HG03521 (cell line): Measurements from ENCODE around the gene TMEM252.
A peak's percentile ranks its signal among the peaks of the same experiment; 100 is the strongest.

ENCODE experiments used
- ATAC-seq: cut with Tn5 transposase; IDR thresholded peaks from one replicate; pipeline ENCODE4 v1.9.1; 2021; ENCODE audit warnings: mild to moderate bottlenecking, moderate library complexity; ENCODE audit not compliant: unreplicated experiment

TMEM252 gene

DNA sequence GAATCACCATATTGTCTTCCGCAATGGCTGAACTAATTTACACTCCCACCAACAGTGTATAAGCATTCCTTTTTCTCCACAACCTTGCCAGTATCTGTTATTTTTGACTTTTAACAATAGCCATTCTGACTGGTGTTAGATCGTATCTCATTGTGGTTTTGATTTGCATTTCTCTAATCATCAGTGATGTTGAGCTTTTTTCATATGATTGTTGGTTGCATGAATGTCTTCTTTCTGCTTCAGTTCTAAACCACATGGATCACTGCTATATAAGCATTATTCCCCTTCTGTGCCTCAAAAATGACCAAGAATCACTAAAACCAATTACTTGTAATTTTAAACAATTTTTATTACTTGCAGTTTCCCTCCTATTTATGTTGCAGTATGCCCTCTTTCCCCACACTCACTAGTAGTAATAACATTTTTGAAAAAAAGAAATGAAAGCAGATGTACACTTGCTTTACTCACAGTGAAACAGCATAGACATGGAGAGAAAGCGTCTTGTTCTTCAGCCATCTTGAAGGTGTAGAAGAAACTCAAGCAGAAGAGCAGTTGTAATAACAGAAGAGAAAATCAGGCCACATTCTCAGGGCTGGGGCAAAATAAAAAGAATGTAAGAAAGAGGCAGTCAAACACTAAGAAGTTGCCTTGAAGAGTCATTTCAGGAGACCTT lies 4.5 kb upstream of the TMEM252 start:
- peak; percentile 29 for ATAC-seq

DNA sequence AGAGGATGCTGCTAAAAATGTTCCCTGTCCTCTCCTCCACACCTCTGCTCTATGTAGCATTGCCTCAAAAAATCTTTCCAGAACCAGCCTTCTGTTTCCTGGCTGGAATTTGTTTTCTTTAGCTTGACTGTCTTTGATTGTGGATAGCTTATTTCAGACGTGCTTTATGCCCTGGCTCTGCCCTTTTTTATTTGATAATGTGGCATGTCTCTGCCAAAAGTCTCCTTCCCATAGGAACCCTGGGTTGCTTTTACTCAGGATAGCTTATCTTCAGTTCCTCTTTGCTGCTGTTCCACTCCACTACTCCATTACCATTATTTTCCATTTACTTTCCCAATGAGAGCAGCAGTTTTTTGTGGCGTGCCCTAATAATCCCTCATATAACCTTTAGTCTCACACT lies 885 bp upstream of the TMEM252 start:
- no peak for ATAC-seq

DNA sequence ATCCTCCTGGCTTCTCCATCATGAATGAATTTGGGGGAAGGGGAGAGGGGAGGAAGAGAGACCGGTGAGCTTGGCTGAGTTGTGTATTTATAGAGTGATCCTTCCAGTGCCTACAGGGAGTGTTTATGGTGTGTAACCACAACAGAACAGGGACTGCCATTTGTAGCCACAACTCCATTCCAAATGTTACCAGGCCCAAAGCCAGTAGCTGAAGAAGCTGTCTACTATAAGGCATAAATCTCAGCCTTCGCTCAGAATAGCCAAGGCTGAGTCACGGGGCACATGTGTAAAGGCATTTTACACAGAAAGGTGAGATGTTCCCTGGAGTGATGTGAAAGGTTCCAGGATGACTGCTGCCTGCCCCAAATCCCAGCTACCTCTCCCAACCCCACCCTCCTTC lies 2.5 kb downstream of the TMEM252 start:
- ATAC-seq = no peak

DNA sequence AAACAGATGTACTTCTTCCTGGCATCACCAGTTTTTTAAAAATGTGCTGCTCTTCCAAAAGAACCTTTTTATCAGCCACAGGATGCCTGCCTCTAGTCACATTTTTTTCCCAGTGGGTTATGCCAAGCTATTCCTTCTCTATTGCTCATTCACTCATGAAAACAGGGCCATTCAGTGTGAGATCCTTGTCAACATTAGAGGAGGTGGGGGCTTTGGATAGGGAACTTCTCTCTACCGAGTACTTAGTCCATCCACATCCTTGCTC lies 3.1 kb downstream of the TMEM252 start:
- no peak for ATAC-seq

DNA sequence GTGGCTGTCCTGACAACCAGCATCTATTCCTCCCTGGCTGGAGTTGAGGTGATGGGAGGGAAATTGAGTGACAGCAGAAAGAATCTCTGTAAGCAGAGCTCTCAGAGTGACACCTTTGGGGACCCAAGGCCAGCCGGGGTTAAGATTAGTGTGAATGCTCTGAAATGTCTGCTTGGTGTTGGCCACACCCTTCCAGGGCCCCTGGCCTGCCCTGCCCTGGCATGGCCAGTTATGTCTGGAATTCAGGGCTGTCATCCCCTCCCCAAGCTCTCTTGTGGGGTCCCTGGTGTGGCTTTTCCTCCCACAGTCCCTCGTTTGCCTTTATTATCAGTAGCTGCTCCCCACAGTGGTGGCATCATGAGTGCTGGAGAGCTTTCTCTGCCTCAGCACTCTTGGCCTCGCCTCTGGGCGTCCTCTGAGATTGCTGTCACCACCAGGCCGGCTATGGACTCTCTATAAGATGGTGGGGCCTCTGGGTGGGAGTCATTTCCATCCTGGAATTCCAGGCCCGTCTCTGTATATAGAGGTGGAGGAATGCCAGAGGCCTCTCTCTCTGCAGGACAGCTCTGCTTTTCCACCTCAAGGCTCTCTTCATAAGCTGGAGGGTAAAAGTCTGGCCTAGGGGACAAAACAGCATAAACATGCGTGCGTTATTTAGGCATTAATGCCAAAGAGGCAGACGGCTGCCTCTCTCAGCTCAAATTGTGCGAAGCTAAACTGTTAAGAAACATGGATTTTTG lies 3.6 kb downstream of the TMEM252 start:
- ATAC-seq = no peak

DNA sequence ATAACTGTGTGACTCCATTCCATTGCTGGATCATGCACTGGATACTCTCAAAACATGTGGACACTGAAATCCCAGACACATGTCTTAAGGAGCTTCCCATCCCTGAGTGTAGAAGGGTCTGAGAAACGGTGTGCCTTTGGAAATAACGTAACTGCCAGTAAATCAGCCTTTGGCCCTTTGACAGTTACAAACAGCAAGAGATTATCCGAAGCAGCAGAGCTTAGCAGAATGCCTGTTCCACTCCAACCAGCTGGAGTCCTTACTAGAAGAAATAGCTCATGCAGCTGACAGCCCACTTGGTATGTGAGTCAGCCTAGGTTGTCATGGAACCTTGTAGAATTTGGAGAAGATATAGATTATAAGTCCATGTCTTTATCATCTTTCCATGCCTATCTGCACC lies 7.0 kb downstream of the TMEM252 start:
- no peak for ATAC-seq

DNA sequence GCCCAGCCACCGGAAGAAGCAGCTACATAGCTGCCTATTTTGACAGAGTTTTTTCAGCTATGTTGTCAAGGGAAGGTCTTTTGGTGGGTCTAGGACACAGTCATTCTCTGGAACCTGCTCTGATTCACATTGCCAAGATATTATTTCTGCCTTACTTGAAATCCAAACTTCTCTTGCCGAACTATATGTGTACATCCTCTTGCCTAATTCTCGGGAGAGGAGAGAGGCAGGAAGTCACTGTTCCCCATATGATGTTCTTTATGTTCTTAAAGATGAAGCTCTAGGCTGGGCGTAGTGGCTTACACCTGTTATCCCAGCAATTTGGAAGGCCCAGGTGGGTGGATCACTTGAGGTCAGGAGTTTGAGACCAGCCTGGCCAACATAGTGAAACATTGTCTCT lies 8.6 kb downstream of the TMEM252 start:
- no peak for ATAC-seq

DNA sequence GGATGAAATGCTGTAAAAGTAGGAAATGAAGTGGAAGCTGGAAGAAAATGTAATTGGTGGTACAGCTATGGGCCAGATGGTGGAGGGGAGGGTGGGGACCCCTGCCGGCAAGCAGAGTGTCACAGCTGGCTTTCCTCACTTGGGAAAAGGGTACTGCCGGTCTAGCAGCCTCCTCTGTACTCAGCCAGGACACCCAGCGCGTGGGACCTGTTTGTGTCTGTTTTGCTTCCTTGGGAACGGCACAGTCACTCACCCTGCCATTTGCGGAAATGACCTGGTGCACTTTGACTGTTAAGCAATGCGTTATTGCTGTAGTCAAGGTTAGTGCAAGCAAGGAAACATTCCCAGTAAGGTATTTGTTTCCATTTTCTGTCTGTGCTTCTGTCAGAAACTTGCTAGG lies 10.1 kb downstream of the TMEM252 start:
- no peak for ATAC-seq

DNA sequence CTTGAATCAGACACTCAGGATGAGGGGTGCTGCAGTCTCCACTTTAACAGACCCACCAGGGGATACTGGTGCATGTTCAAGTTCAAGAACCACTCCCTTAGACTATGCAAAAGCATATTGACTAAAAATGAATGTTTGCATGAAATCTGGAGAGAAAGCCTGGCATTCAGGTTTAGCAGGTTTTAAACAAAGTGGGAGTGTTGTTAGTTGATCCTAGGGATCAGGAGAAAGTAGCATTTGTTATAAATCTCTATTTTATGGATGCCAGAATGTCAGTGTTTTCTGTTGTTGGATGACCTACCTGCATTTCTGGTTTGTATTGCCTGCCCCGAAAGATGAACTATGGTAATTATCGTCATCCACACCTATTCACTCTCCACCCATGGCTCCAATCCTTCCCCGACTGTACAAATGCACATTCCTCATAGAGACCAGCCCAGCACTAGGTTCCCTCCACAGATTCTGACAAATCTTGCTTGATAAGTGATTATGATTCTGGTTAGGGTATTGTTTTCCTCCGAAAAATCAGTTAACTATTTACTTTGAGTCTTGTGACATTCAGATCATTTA lies 17.2 kb downstream of the TMEM252 start:
- ATAC-seq = no peak

DNA sequence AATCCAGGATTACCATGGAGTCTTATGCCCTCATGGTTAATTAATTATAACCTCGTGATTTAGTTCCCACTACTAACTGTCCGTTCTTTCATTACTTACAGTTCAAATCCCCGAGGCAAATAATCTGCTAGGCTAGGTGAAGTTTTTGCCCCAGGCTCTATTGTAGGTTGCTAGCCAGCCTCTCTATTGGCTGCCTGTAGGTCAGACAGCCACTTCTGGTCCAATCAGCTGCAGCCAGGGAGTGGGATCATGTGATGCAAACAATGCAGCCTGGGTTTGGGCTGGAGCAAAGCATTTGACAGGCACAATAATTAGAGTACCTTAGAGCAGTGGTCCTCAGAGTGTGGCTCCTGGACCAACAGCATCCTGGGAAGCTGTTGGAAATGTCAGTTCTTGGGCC lies 17.7 kb downstream of the TMEM252 start:
- no peak for ATAC-seq

DNA sequence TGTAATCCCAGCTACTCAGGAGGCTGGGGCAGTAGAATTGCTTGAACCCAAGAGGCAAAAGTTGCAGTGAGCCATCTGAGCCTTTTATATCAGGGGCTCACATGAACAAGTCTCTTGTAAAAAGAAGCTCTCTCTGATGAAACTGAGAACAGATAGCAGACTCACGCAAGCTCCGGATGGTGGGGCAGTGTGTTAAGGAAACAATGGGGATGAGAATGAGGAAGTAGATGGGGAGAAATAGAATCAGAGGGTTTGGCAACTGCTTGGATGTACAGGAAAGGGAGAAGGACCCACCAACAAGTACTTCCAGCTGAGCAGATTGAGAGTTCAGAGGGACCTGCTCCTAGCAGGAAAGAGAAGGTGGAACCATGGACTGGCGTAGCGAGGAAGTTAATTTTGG lies 18.6 kb downstream of the TMEM252 start:
- no peak for ATAC-seq

DNA sequence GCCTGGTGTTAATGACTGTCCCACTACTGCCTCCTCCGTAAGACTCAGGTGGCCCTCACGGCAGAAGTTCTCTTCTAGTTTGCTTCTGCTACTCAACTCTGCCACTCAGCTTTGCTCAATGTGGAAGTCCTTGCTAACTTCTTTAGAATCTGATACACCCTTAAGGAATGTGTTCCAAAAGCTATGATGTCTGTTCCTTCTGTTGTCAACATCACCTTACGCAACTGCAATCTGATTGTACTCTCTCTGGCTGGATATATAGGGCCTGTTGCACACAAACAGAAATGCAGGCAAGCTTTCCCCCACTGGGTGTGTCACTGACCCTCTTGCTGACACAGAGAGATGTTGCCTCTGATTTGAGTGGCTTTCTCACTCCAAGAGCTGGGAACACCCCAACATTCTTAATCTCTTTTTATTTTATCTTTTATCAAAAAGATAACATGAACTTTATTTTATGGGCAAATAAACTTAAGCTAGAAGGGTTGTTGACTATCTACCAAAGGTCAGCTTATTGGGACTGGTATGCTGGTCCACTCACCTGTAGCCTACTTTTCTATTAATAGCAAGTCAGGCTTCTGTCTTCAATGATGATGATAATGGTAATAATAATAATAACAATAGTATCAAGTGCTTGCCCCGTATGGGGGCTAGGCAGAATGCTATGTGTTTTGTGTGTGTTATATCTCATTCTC lies 25.2 kb downstream of the TMEM252 start:
- no peak for ATAC-seq

DNA sequence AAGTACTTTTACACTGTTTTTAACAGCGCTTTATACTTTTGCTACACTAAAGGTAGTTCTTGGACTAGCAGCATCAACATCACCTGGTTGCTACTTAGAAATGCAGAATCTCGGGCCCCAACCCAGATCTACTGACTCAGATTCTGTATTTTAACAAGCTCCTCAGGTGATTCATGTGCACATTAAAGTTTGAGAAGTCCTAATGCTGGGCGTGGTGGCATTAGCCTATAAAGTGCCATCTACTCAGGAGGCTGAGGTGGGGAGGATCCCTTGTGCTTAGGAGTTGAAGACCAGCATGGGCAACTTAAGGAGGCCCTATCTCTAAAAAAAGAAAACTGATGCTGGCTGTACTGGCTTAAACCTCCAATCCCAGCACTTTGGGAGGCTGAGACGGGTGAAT lies 26.7 kb downstream of the TMEM252 start:
- ATAC-seq = no peak

DNA sequence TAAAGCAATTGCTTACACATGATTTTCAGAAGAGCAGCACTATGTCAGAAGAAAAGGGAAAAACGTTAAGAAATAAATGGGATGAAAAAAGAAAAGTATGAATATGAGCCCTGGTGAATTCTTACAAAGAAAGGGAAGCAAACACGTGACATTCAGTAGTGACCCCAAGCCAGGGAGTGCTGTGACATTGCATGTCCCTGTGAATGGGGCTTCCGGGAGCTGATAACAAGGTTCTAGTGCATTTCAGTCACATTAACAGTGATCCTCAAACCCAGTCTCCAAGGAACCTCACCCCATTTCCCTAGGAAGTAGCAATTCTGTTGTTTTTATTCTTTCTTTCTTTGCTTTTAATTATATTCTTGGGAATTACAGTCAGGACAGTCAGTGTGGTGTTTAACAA lies 27.3 kb downstream of the TMEM252 start:
- ATAC-seq = no peak

DNA sequence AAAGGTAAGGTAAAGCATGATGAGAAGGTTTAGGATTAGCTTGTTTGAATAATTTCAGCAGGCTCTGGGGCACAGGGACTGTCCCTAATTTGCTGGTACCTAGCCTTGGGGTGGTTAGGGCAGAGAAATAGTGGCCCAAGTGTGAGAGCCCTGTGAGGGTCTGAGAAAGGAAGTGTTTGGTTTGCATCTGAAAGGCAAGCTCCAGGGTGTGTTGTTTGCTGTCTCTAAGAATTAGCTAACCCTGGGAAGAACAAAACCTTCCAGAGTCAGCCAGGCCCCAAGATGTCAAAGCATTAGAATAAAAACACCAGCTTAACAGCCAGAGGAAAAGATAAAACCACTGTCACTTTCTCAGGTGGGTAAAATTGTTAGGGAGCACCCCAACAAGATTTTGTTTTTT lies 31.0 kb downstream of the TMEM252 start:
- ATAC-seq = no peak

DNA sequence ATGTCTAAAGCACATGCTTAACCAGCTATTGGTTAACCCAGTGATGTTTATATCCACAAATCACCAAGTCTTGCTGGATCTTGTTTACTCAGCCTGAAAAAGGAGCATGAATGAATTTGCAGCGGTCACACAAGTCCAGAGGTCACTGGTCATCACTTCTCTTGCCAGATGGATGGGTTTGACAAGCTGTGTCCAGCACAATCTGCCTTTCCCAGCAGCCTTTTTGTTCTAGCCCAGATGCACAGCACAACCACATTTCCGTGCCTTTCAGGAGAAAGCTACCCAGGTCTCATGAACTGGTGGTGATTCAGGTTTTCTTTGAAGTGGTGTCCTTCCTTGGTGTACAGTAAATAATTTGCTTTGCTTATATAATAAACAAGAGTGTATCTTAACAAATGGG lies 32.1 kb downstream of the TMEM252 start:
- ATAC-seq = no peak

DNA sequence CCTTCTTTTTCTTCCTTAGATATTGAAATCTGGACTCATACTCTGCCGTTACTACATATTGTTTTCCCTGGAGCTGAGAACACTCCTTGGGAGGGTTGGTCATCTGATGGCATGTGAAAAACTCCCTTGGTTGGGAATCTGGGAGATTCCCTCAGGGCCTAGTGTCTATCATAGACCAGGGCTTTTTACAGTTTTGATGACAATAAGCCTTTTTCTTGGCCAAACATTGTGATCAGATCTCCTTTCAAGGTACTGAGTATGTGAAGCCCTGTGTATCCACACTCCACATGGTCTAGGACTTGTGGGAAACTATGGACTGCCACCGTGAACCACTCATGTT lies 32.9 kb downstream of the TMEM252 start:
- ATAC-seq = no peak

DNA sequence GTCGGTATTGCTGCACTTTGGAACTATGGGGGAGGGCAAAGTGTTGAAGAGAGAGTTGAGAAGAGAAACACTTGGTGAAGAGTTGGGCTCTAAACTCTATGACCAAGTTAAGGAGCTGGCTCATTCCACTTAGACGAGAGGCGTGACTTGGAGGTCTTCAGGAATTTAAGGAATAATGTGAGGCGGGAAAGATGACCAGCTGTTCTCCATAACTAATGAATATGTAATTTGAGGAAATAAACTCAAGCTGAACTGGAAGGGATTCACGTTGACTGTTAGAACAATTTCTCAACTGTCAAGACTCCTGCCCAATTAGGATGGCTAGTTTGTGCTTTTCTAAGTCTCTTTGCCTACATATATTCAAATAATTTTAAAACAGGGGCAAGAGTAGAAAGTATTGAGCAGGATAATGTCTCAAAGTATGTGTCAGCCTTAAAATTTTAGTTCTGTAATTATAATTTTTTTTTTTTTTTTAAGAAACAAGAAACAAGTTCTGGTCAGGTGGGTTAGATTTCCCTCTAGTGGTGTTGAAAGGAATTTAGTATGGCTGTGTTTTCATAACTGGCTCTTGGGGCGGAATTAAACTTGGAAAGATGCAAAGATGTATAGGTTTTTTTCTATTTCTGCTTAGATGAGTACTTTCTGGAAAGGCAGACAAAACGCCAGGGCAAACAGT lies 33.4 kb downstream of the TMEM252 start:
- no peak for ATAC-seq

DNA sequence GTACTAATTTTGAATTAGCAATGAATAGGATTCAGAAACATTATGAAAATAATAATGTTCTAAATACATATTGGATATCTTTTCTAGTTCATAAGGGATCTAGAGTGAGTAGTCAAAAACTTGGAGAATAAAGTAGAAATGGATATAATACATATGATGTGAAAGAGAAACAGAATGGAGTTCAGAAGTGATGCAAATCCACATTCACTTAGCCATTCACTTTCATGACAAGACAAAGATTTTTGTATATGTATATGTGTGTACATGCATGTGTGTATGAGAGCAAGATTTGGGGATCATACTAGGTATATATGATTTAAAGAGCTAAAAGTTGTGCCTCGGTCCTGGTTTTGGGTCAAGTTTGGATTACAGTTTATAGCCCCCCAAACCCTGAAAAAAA lies 34.1 kb downstream of the TMEM252 start:
- no peak for ATAC-seq

DNA sequence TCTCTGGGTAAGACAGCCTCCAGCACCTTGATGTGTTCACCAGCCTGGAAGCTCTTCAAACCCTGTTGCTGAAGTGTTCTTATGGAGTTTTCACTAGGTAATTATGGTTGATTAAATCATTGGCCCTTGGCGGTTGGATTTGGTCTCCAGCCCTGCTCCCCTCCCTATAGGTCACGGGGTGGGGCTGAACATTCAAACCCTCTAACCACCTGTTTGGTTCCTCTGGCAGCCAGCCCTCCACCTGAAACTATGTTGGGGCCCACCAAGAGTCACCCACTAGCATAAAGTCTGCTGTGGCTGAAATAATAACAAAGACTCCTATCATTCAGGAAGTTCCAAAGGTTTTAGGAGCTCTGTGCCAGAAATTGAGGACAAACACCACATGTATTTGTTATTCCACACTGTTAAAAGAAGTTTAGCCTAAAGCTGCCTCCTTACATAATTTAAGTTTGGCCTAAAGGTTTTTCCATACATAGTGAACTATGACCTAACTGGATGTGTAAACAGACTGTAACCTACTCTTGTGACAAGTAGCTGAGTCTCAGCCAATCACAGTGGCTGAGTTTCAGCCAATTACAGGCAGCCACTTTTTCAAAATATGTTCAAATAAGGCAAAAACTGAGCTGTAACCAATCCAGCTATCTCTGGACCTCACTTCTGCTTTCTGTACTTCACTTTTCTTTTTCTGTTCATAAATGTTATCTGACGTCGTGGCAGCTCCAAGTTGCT lies 34.8 kb downstream of the TMEM252 start:
- peak; percentile 67 for ATAC-seq

DNA sequence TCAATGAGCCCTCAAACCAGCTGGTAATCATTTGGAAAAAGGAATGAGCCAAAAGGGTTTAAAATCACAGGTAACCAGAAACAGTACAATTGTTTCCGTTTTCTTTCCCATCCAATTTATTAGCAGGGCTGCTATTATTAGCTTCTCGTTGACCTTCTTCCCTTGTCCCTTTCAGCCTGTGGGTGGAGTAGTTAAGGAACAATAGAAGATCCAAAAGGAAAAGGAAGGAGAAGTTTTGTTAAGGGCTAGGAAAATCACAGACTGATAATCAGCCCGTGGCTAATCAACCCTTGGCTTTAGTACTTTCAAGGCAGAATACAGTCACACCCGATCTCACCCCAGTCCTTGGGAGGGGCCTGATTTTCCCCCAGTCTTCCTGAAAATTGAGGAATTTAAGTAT lies 38.4 kb downstream of the TMEM252 start:
- no peak for ATAC-seq
